NB4 (cell line): ENCODE measurements around the gene RASAL2.

Experiments
- CTCF ChIP-seq: IDR thresholded peaks from one replicate; pipeline ENCODE4 v1.5.1; 2012; ENCODE audit warnings: low read depth, low read length
- MYC ChIP-seq: IDR thresholded peaks from 2 replicates; pipeline ENCODE4 v1.6.1; 2011; ENCODE audit warnings: low read depth, low read length
- POLR2A ChIP-seq: IDR thresholded peaks from 2 replicates; pipeline ENCODE4 v1.6.1; 2011; ENCODE audit warnings: mild to moderate bottlenecking; ENCODE audit not compliant: insufficient read length; ENCODE audit errors: extremely low read depth
- TF ChIP-seq, protein P1 (sequence below): IDR thresholded peaks from 2 replicates; pipeline ENCODE4 v1.6.1; 2011; ENCODE audit warnings: low read depth, low read length

GRCh38 chr1:178492341-178492740, 398.4 kb downstream of the RASAL2 start:
- no peak for TF ChIP-seq CTCF
- no peak for TF ChIP-seq POLR2A
- TF ChIP-seq, protein P1, sequence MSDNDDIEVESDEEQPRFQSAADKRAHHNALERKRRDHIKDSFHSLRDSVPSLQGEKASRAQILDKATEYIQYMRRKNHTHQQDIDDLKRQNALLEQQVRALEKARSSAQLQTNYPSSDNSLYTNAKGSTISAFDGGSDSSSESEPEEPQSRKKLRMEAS = no peak
- TF ChIP-seq MYC = no peak
